Stimulated activated naive B cell treated with anti-CD40 and anti-IgM and Interleukin-4, amounts not matched to agents 10 μg/mL and 1 μg/mL and 100 μg/mL, for 72 hours (primary cell): Measurements from ENCODE around the gene RAVER1.

Experiments used
- ATAC-seq, 2 donors: fragments of 150-1000 bp; cut with Tn5 transposase; replicated peaks; 2 replicates each; pipeline ENCODE4 v1.10.0; 2021; ENCODE audit warnings: moderate library complexity in 1 of 2
- DNase-seq: peaks from one replicate; pipeline ENCODE4 v3.0.0; 2021
- H3K27ac Mint-ChIP-seq: one replicate; pipeline ENCODE4 v1.8.0; 2022; ENCODE audit warnings: mild to moderate bottlenecking, mixed read lengths
- H3K27me3 Mint-ChIP-seq, 2 donors: one replicate each; pipeline ENCODE4 v1.8.0; 2022; ENCODE audit warnings: mixed read lengths in 2 of 2
- H3K36me3 Mint-ChIP-seq, 2 donors: one replicate each; pipeline ENCODE4 v1.8.0; 2022; ENCODE audit warnings: mixed read lengths in 2 of 2, mild to moderate bottlenecking in 1 of 2
- H3K4me1 Mint-ChIP-seq, 2 donors: one replicate each; pipeline ENCODE4 v1.8.0; 2022; ENCODE audit warnings: mixed read lengths in 2 of 2, mild to moderate bottlenecking in 1 of 2
- H3K4me3 Mint-ChIP-seq, 2 donors: one replicate each; pipeline ENCODE4 v1.8.0; 2022; ENCODE audit warnings: mild to moderate bottlenecking in 2 of 2, mixed read lengths in 2 of 2, moderate library complexity in 1 of 2
- H3K9me3 Mint-ChIP-seq, 2 donors: one replicate each; pipeline ENCODE4 v1.8.0; 2022; ENCODE audit warnings: mixed read lengths in 2 of 2, mild to moderate bottlenecking in 1 of 2

The RAVER1 gene

DNA sequence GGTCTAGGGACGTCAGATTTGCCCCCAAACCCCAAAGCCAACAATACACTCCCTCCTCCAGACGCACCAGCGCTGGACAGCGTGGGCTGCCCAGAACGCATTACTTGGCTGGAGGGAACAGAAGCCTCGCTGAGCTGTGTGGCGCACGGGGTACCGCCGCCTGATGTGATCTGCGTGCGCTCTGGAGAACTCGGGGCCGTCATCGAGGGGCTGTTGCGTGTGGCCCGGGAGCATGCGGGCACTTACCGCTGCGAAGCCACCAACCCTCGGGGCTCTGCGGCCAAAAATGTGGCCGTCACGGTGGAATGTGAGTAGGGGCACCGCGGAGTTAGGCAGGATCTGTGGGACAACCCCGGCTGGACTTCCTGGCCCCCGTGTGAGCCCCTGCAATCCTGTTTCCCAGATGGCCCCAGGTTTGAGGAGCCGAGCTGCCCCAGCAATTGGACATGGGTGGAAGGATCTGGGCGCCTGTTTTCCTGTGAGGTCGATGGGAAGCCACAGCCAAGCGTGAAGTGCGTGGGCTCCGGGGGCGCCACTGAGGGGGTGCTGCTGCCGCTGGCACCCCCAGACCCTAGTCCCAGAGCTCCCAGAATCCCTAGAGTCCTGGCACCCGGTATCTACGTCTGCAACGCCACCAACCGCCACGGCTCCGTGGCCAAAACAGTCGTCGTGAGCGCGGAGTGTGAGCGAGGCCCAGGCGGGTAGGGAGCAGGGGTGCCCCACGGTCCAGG is 39.5 kb downstream of the RAVER1 start:
- H3K27ac Mint-ChIP-seq, result peak overlapping the region; percentile 68

DNA sequence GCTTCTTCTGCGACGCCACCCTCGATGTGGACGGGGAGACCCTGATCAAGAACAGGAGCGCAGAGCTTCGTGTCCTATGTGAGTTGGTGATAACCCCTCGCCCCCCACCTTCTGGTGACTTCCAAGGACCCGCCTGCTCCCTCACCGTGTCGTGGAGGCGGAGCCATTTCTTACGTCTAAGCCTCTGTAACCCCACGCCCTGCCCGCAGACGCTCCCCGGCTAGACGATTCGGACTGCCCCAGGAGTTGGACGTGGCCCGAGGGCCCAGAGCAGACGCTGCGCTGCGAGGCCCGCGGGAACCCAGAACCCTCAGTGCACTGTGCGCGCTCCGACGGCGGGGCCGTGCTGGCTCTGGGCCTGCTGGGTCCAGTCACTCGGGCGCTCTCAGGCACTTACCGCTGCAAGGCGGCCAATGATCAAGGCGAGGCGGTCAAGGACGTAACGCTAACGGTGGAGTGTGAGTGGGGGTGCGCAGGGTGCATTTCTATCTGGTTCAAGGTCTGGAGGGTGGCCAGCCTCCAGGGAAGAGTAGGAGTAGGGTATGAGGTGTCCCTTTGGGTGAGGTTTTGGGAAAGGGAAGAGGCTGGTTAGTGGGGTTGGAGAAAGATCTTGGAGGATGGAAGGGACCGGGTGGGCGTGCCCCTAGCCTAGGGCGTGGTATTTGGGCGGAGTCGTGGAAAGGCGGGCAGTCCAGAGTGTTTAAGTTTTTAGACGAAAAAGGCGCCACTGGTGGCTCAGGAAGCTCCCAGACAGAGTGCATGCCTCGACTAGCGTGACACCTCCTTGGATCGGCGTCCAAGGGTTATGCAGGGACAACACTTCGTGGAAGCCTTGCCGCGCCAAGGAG is 40.3 kb downstream of the RAVER1 start:
- H3K27me3 Mint-ChIP-seq, result peaks cover 63 to 84% of the 10 kb centered on the region in 2 donors
- peak overlapping the region; percentile 71 to 84 for H3K4me3 Mint-ChIP-seq
- peaks cover 0 to 4% of the 10 kb centered on the region in 2 donors for H3K9me3 Mint-ChIP-seq
- DNase-seq (no peak), ATAC-seq (no peak)
- peak overlapping the region; percentile 68 for H3K27ac Mint-ChIP-seq
- H3K4me1 Mint-ChIP-seq, result peaks cover 40 to 74% of the 10 kb centered on the region in 2 donors
- peaks cover 5 to 14% of the 10 kb centered on the region in 2 donors for H3K36me3 Mint-ChIP-seq

More for the DNA sequence above, 39.5 kb downstream of the RAVER1 start:
- no peak for DNase-seq
- no peak for ATAC-seq
- Mint-ChIP-seq H3K4me1 (peaks cover 36 to 66% of the 10 kb centered on the region in 2 donors), H3K27me3 (peaks cover 58 to 76% of the 10 kb centered on the region in 2 donors), H3K9me3 (peaks cover 0 to 4% of the 10 kb centered on the region in 2 donors), H3K36me3 (peaks cover 5 to 14% of the 10 kb centered on the region in 2 donors), H3K4me3 (no peak overlapping the region)

DNA sequence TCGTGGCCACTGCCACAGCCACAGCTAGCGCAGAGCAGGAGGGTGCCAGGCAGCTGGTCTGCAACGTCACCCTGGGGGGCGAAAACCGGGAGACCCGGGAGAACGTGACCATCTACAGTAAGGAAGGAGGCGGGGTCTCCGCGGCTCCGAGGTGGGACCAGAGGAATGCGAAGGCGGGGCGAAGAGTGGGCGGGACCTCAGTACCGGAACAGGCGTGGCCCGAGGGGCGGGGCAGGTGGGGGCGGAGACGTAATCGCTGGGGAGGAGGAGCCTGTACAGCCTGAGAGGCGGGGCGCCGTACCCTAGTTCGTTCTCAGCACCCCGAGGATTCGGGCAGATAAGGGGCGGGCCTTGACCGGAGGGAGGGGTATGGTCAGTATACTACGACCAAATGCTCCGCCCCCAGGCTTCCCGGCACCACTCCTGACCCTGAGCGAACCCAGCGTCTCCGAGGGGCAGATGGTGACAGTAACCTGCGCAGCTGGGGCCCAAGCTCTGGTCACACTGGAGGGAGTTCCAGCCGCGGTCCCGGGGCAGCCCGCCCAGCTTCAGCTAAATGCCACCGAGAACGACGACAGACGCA is 41.0 kb downstream of the RAVER1 start:
- DNase-seq (peak; percentile 53), ATAC-seq (peak; percentile 43 to 47)
- peaks cover 7 to 14% of the 10 kb centered on the region in 2 donors for H3K36me3 Mint-ChIP-seq
- peaks cover 66 to 89% of the 10 kb centered on the region in 2 donors for H3K27me3 Mint-ChIP-seq
- H3K9me3 Mint-ChIP-seq, result peaks cover 0 to 4% of the 10 kb centered on the region in 2 donors
- peaks cover 46 to 81% of the 10 kb centered on the region in 2 donors for H3K4me1 Mint-ChIP-seq
- H3K27ac Mint-ChIP-seq, result peak overlapping the region; percentile 89
- H3K4me3 Mint-ChIP-seq, result peak overlapping the region; percentile 71 to 84

DNA sequence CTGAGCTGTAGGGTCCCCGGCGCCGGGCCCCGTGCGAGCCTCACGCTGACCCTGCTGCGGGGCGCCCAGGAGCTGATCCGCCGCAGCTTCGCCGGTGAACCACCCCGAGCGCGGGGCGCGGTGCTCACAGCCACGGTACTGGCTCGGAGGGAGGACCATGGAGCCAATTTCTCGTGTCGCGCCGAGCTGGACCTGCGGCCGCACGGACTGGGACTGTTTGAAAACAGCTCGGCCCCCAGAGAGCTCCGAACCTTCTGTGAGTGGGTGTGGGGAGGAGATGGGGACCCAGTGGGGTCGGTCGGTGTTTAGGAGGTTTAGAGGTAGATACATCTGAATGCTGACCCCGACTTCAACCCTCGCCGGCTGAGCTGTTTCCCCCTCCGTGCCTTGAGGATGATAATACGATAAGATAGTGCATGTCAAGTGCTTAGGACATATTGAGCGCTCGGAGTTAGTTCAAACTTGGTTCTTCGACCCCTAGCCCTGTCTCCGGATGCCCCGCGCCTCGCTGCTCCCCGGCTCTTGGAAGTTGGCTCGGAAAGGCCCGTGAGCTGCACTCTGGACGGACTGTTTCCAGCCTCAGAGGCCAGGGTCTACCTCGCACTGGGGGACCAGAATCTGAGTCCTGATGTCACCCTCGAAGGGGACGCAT is 41.6 kb downstream of the RAVER1 start:
- Mint-ChIP-seq H3K36me3 (peaks cover 7 to 14% of the 10 kb centered on the region in 2 donors), H3K27ac (peak overlapping the region; percentile 89), H3K4me1 (peaks cover 51 to 87% of the 10 kb centered on the region in 2 donors), H3K9me3 (peaks cover 0 to 4% of the 10 kb centered on the region in 2 donors), H3K4me3 (peak overlapping the region; percentile 71 to 84), H3K27me3 (peaks cover 64 to 86% of the 10 kb centered on the region in 2 donors)
- no peak for DNase-seq
- no peak for ATAC-seq

DNA sequence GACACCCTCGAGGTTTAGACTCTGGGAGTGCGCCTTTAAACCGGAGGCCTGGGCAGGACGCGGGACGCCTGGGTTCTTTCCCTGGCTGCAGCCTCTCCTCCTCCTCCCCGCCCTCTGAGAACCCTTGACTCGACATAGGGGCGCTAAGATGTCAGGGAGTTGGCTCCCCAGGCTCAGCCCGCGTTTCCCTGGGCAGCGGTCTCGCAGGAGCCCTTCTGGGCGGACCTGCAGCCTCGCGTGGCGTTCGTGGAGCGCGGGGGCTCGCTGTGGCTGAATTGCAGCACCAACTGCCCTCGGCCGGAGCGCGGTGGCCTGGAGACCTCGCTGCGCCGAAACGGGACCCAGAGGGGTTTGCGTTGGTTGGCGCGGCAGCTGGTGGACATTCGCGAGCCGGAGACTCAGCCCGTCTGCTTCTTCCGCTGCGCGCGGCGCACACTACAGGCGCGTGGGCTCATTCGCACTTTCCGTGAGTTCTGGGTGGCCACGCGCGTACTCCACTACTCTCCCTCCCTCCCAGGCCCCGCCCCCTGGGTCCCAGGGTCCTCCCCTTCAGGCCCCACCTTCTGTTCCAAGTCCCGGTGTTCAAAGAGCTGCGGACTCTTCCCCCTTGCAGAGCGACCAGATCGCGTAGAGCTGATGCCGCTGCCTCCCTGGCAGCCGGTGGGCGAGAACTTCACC is 42.3 kb downstream of the RAVER1 start:
- H3K4me1 Mint-ChIP-seq, result peaks cover 58 to 94% of the 10 kb centered on the region in 2 donors

DNA sequence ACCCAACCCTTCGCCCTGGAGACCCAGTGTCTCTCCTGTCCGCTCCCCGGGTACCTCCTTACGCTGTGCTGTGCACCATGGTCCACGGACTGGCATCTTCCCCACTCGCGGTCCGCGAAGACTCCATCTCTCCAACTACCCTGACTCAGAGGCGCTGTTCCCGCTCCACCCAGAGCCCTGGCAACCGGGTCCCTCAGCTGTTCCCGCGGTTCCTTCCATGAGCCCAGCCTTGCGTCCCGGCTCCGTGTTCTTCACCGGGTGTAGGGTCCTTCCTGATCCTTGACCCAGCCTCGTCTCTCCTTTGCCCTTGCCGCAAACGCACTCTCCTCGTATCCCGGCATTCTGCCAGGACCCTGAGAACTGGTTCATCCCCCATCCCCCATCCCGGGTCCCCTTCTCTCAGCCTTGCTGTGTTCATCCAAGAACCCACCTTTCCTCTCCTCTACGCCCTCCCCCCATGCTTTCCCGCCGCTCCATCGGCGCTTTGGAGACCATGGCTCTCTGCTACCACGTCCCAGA is 42.9 kb downstream of the RAVER1 start:
- ATAC-seq (no peak), DNase-seq (no peak)
- peaks cover 0 to 4% of the 10 kb centered on the region in 2 donors for H3K9me3 Mint-ChIP-seq
- peaks cover 57 to 77% of the 10 kb centered on the region in 2 donors for H3K27me3 Mint-ChIP-seq
- H3K4me1 Mint-ChIP-seq, result peaks cover 58 to 94% of the 10 kb centered on the region in 2 donors
- H3K36me3 Mint-ChIP-seq, result peaks cover 17 to 23% of the 10 kb centered on the region in 2 donors
- peak overlapping the region; percentile 89 for H3K27ac Mint-ChIP-seq
- H3K4me3 Mint-ChIP-seq, result peak overlapping the region; percentile 71 to 84

More for the DNA sequence above, 42.3 kb downstream of the RAVER1 start:
- peak; percentile 37 for DNase-seq
- ATAC-seq, result peak; percentile 7 to 8
- H3K27ac Mint-ChIP-seq, result peak overlapping the region; percentile 89
- peak overlapping the region; percentile 71 to 84 for H3K4me3 Mint-ChIP-seq
- H3K9me3 Mint-ChIP-seq, result peaks cover 0 to 4% of the 10 kb centered on the region in 2 donors
- H3K27me3 Mint-ChIP-seq, result peaks cover 63 to 83% of the 10 kb centered on the region in 2 donors
- peaks cover 11 to 20% of the 10 kb centered on the region in 2 donors for H3K36me3 Mint-ChIP-seq

DNA sequence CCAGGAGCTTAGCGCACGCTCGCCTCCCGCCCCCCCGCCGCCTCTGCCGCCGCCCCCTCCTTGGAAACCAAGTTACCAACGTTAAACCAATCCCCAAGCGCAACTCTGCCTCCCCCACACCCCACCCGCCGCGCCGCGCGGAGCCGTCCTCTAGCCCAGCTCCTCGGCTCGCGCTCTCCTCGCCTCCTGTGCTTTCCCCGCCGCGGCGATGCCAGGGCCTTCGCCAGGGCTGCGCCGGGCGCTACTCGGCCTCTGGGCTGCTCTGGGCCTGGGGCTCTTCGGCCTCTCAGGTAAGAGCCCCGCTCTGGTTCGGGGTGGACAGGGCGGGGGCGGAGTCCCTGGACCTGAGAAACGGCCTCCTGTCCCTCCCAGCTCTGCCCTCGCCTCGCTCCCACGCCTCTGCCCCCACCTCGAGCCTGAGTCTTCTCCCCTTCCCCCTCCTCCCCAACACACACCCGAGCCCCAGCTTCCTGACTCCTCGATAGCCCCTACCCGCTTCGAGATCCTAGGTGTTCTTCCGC is 43.4 kb downstream of the RAVER1 start, which contains the start of gene ICAM5:
Gene ICAM5 (plus strand): TSS at position 117 of the 521 bp plus-strand sequence. CDS start 92 bp downstream, at position 209.
- H3K9me3 Mint-ChIP-seq, result peaks cover 0 to 4% of the 10 kb centered on the region in 2 donors
- H3K4me1 Mint-ChIP-seq, result peaks cover 61 to 94% of the 10 kb centered on the region in 2 donors
- H3K27ac Mint-ChIP-seq, result peak within 1 kb of the TSS; percentile 89
- no peak for DNase-seq
- no peak for ATAC-seq
- peak within 1 kb of the TSS; percentile 71 to 84 for H3K4me3 Mint-ChIP-seq
- peaks cover 52 to 71% of the 10 kb centered on the region in 2 donors for H3K27me3 Mint-ChIP-seq
- H3K36me3 Mint-ChIP-seq, result peaks cover 23 to 28% of the 10 kb centered on the region in 2 donors

DNA sequence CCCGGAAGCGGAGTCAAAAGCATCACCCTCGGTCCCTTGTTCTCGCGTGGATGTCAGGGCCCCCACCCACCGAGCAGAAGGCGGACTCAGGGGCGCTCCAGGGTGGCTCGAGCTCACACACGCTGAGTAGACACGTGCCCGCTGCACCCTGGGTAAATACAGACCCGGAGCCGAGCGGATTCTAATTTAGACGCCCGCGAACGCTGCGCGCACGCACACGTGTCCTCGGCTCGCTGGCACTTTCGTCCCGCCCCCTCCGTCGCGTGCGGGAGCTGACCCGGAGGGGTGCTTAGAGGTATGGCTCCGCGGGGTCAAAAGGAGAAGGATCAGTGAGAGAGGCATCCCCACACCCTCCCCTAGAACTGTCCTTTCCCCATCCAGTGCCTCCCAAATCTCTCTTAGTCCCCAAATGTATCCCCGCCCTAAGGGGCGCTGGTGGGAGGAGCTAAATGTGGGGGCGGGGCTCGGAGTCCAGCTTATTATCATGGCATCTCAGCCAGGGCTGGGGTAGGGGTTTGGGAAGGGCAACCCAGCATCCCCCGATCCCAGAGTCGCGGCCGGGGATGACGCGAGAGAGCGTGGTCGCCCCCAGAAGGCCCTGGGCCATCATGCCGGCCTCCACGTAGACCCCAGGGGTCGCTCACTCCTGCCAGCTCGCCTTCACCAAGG is 44.0 kb downstream of the RAVER1 start:
- DNase-seq, result peak; percentile 65
- Mint-ChIP-seq H3K36me3 (peaks cover 29 to 32% of the 10 kb centered on the region in 2 donors), H3K4me3 (peak overlapping the region; percentile 71 to 84), H3K9me3 (peaks cover 0 to 4% of the 10 kb centered on the region in 2 donors), H3K4me1 (peaks cover 59 to 94% of the 10 kb centered on the region in 2 donors), H3K27ac (peak overlapping the region; percentile 87), H3K27me3 (peaks cover 46 to 65% of the 10 kb centered on the region in 2 donors)
- ATAC-seq, result peak; percentile 41 to 46

DNA sequence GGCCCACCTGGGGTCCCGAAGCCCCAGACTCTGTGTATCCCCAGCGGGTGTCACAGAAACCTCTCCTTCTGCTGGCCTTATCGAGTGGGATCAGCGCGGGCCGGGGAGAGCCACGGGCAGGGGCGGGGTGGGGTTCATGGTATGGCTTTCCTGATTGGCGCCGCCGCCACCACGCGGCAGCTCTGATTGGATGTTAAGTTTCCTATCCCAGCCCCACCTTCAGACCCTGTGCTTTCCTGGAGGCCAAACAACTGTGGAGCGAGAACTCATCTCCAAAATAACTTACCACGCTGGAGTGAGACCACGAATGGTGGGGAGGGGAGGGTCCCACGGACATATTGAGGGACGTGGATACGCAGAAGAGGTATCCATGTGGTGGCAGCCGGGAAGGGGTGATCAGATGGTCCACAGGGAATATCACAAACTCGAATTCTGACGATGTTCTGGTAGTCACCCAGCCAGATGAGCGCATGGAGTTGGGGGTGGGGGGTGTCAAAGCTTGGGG is 44.6 kb downstream of the RAVER1 start:
- ATAC-seq, result no peak
- H3K4me1 Mint-ChIP-seq, result peaks cover 61 to 98% of the 10 kb centered on the region in 2 donors
- peaks cover 43 to 60% of the 10 kb centered on the region in 2 donors for H3K27me3 Mint-ChIP-seq
- peaks cover 0 to 4% of the 10 kb centered on the region in 2 donors for H3K9me3 Mint-ChIP-seq
- DNase-seq, result no peak
- peaks cover 33 to 37% of the 10 kb centered on the region in 2 donors for H3K36me3 Mint-ChIP-seq
- H3K4me3 Mint-ChIP-seq, result peak overlapping the region; percentile 71 to 84
- H3K27ac Mint-ChIP-seq, result peak overlapping the region; percentile 87

DNA sequence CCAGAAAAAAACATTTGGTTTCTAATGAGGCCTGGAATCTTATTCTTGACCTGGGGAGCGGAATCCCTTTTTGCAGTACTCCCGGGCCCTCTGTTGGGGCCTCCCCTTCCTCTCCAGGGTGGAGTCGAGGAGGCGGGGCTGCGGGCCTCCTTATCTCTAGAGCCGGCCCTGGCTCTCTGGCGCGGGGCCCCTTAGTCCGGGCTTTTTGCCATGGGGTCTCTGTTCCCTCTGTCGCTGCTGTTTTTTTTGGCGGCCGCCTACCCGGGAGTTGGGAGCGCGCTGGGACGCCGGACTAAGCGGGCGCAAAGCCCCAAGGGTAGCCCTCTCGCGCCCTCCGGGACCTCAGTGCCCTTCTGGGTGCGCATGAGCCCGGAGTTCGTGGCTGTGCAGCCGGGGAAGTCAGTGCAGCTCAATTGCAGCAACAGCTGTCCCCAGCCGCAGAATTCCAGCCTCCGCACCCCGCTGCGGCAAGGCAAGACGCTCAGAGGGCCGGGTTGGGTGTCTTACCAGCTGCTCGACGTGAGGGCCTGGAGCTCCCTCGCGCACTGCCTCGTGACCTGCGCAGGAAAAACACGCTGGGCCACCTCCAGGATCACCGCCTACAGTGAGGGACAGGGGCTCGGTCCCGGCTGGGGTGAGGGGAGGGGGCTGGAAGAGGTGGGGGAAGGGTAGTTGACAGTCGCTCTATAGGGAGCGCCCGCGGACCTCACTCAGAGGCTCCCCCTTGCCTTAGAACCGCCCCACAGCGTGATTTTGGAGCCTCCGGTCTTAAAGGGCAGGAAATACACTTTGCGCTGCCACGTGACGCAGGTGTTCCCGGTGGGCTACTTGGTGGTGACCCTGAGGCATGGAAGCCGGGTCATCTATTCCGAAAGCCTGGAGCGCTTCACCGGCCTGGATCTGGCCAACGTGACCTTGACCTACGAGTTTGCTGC is 46.3 kb downstream of the RAVER1 start, which contains the start of gene ICAM4:
Gene ICAM4 (plus strand): TSS at position 153 of the 935 bp plus-strand sequence. CDS start 58 bp downstream, at position 211.
- Mint-ChIP-seq H3K36me3 (peaks cover 36 to 37% of the 10 kb centered on the region in 2 donors), H3K9me3 (no peaks in the 10 kb centered on the region), H3K4me3 (peak within 1 kb of the TSS; percentile 29 to 67), H3K27ac (peak within 1 kb of the TSS; percentile 90), H3K27me3 (peaks cover 28 to 43% of the 10 kb centered on the region in 2 donors), H3K4me1 (peaks cover 60 to 88% of the 10 kb centered on the region in 2 donors)
- ATAC-seq (peak; percentile 54 to 59), DNase-seq (peak; percentile 42)

DNA sequence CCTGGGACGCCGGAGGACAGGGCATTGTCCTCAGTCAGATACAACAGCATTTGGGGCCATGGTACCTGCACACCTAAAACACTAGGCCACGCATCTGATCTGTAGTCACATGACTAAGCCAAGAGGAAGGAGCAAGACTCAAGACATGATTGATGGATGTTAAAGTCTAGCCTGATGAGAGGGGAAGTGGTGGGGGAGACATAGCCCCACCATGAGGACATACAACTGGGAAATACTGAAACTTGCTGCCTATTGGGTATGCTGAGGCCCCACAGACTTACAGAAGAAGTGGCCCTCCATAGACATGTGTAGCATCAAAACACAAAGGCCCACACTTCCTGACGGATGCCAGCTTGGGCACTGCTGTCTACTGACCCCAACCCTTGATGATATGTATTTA is 47.9 kb downstream of the RAVER1 start:
- Mint-ChIP-seq H3K9me3 (no peaks in the 10 kb centered on the region), H3K4me1 (peaks cover 49 to 72% of the 10 kb centered on the region in 2 donors), H3K4me3 (peak overlapping the region in 1 of 2 donors; percentile 11), H3K36me3 (peaks cover 43 to 45% of the 10 kb centered on the region in 2 donors), H3K27ac (peak overlapping the region; percentile 2), H3K27me3 (peaks cover 19 to 26% of the 10 kb centered on the region in 2 donors)
- DNase-seq (no peak), ATAC-seq (no peak)
